Chondrocyte (in vitro differentiated cells): ENCODE measurements around the gene CCL23. TPM values are rescaled to one million over a fixed set of nuclear protein-coding genes. Genes with fewer than 3 reads are reported as not detected.
"Not testable (repeated sequence)": the region's sequence is repeated elsewhere in the genome, so short reads cannot be mapped to it uniquely, and the experiment has no call there.

Experiments
- DNase-seq: peaks from one replicate; pipeline ENCODE4 v3.0.0; 2021; ENCODE audit warnings: mixed read lengths, low spot score
- H3K27ac Mint-ChIP-seq: one replicate; pipeline ENCODE4 v1.8.0; 2021; ENCODE audit warnings: mild to moderate bottlenecking, moderate library complexity, mixed read lengths; ENCODE audit not compliant: unreplicated experiment
- H3K27me3 Mint-ChIP-seq: 2 replicates; pipeline ENCODE4 v1.8.0; 2021; ENCODE audit warnings: low read depth, mixed read lengths
- H3K36me3 Mint-ChIP-seq: 2 replicates; pipeline ENCODE4 v1.8.0; 2021; ENCODE audit warnings: low read depth, mixed read lengths
- H3K4me1 Mint-ChIP-seq: 2 replicates; pipeline ENCODE4 v1.8.0; 2021; ENCODE audit warnings: low read depth, mild to moderate bottlenecking, mixed read lengths
- H3K4me3 Mint-ChIP-seq: one replicate; pipeline ENCODE4 v1.8.0; 2021; ENCODE audit warnings: mild to moderate bottlenecking, moderate library complexity, mixed read lengths; ENCODE audit not compliant: unreplicated experiment
- H3K9me3 Mint-ChIP-seq: 2 replicates; pipeline ENCODE4 v1.8.0; 2021; ENCODE audit warnings: low read depth, mixed read lengths
- CTCF ChIP-seq: fragments of 200-600 bp; sonication (generic); IDR thresholded peaks from 2 replicates; pipeline ENCODE4 v1.5.0; 2021; ENCODE audit warnings: antibody characterized with exemption, mild to moderate bottlenecking, moderate library complexity
- total RNA-seq: library from RNA; stranded (reverse); gene quantifications from 3 replicates; pipeline ENCODE4 v1.2.1, GENCODE V29; 2021

CCL23 gene
- total RNA-seq, 1 donor from 2014 or later, result not detected

DNA sequence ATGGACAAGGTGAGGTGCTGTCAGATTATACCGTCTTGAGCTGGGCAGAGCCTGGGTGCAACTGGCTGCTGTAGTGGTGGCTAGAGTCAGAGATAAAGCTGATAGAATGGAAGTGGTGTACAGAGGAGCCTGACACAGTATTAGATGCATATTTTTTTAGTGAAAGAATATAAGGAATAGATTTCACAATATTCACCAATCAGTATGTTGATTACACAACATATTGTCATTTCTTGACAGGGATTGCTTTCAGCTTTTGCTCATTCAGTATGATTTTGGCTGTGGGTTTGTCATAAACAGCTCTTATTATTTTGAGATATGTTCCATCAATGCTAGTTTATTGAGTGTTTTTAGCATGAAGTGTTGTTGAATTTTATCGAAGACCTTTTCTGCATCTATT lies 1.7 kb upstream of the CCL23 start:
- H3K4me3 Mint-ChIP-seq, result no peak overlapping the region
- H3K27me3 Mint-ChIP-seq, result peaks cover 44% of the 10 kb centered on the region
- no peaks in the 10 kb centered on the region for H3K4me1 Mint-ChIP-seq
- no peak for DNase-seq
- H3K27ac Mint-ChIP-seq, result no peak overlapping the region
- no peak for TF ChIP-seq CTCF
- H3K9me3 Mint-ChIP-seq, result peaks cover 2% of the 10 kb centered on the region
- H3K36me3 Mint-ChIP-seq, result no peaks in the 10 kb centered on the region

- Mint-ChIP-seq H3K4me3 (no peak overlapping the region), H3K4me1 (no peaks in the 10 kb centered on the region), H3K27ac (no peak overlapping the region), H3K9me3 (peaks cover 6% of the 10 kb centered on the region), H3K27me3 (peaks cover 40% of the 10 kb centered on the region), H3K36me3 (no peaks in the 10 kb centered on the region)
- TF ChIP-seq CTCF, result no peak
- DNase-seq, result no peak
Observed at GRCh38 chr17:36016555-36016954, 1.2 kb downstream of the CCL23 start.

DNA sequence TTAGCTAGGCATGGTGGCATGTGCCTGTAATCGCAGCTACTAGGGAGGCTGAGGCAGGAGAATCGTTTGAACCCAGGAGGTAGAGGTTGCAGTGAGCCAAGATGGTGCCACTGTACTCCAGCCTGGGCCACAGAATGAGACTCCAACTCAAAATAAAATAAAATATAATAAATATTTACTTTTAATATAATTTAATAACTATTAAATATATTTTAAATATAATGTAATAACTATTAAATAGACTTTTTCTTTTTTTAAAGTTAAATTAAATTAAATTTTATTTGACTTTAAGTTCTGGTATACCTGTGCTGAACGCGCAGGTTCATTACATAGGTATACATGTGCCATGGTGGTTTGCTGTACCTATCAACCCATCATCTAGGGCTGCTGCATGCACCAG lies 1.9 kb downstream of the CCL23 start:
- H3K27me3 Mint-ChIP-seq, result peaks cover 39% of the 10 kb centered on the region
- H3K4me1 Mint-ChIP-seq, H3K4me3 Mint-ChIP-seq, DNase-seq, H3K9me3 Mint-ChIP-seq, H3K27ac Mint-ChIP-seq, H3K36me3 Mint-ChIP-seq: not testable (repeated sequence)

DNA sequence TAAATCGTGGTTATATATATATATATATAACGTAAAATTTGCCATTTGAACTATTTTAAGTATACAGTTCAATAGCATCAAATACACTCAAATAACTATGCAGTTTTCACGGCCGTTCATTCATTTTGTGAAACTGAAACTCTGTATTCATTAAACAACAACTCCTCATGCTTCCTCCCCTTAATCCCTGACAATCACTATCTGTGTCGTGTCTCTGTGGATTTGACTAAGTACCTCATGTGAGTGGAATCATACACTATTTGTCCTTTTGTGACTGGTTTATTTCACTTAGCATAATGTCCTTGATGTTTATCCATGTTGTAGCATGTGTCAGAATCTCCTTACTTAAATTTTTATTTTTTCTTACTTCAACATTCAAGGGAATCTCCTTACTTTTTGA lies 2.8 kb downstream of the CCL23 start:
- Mint-ChIP-seq H3K4me1 (no peaks in the 10 kb centered on the region), H3K27me3 (peaks cover 35% of the 10 kb centered on the region), H3K27ac (no peak overlapping the region), H3K36me3 (no peaks in the 10 kb centered on the region), H3K4me3 (no peak overlapping the region), H3K9me3 (peaks cover 6% of the 10 kb centered on the region)
- no peak for DNase-seq
- TF ChIP-seq CTCF, result no peak

DNA sequence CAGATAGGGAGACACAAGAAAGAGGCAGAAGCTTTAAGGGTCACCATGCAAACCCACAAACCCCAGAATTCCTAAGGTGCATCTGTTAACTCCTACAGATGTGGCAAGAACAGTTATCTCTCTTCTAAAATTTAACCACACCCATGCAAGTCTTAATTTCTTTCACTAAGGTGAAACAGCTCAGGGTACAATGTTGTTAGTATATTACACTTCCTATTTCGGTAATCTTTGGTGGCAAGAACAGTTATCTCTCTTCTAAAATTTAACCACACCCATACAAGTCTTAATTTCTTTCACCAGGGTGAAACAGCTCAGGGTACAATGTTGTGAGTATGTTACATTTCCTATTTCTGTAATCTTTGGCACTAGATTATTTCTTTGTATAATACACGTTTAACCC lies 6.6 kb downstream of the CCL23 start:
- Mint-ChIP-seq H3K4me3 (no peak overlapping the region), H3K9me3 (peaks cover 12% of the 10 kb centered on the region), H3K27ac (no peak overlapping the region), H3K36me3 (no peaks in the 10 kb centered on the region), H3K4me1 (no peaks in the 10 kb centered on the region), H3K27me3 (peaks cover 16% of the 10 kb centered on the region)
- DNase-seq, result no peak
- no peak for TF ChIP-seq CTCF

DNA sequence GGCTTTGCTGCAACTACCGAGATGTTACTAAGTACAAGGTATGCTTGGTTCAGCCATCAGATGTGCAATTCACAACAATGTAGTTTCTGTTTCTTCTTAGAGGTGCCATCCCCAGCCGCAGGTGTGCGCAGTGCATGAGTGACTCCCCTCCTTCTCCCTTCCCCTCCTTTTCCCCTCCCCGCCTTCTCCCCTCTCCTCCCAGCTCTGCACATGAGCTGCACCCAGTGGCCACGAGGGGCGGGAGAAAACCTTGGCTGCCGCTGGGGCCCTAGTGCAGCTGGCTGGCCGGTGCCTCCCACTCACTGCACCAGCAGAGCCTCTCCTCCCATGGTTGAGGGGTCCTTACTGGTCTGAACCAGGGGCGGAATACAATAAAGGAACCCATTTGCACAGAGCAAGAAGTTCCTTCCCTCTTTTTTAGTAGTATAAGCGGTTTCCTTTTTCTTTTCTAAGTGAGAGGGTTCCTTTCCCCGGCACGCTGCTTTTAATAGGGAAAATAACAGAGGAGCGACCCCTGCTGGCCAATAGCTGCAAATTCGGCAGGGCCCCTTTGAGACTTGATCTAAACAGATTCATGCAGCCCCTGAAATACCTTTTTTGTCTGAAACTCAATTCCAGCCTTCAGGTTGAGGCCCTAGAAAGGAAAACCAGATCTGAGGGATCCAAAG lies 8.6 kb downstream of the CCL23 start:
- Mint-ChIP-seq H3K9me3 (peaks cover 12% of the 10 kb centered on the region), H3K27me3 (peaks cover 20% of the 10 kb centered on the region), H3K4me3 (no peak overlapping the region), H3K4me1 (no peaks in the 10 kb centered on the region), H3K36me3 (no peaks in the 10 kb centered on the region), H3K27ac (no peak overlapping the region)
- DNase-seq, result no peak
- peak; percentile 61 for TF ChIP-seq CTCF
